Measurements from ENCODE around the gene GNB1L.
"Not testable (repeated sequence)": the region's sequence is repeated elsewhere in the genome, so short reads cannot be mapped to it uniquely, and the experiment has no call there.

GNB1L gene

DNA sequence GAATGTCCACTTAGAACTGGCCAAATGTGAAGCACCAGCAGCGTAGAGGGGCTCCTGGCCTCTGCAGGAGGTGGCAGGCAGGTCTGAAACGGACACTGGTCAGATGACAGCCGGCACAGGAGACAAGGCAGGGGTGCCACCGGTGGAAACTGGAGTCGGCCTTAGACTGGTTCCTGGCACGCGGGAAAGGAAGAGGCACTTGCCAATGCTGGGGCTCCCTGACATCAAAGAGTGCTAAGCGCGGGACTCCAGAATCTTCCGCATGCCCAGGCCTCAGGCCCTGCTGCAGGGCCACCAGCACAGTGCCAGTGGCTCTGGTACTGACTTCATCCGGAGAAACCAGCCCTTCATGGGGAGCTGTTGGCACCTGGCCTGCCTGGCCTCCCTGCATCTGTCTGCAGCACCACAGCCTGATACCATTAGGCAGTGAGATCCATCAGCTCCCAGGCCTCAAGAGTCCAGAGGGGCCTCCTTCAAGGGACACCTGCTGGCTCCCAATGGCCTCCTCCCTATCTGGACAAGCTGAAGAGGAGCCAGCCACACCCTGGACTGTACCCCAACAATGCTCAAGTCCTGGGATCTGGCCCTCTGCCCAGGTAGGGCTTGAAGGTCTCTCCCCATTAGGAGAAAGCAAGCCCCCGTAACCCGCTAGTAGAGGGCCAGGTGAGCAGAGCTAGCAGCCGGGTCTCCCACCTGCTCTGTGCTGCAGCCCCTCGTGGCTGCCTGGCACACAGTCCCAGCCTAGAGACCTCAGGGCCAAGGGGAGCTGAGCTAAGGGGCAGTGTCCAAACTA, 29.7 kb upstream of the GNB1L start:
- H3K4me3 Mint-ChIP-seq: no peak overlapping the region
- no peaks in the 10 kb centered on the region for H3K9me3 Mint-ChIP-seq
- H3K27ac Mint-ChIP-seq: no peak overlapping the region
- DNase-seq (ENCODE audit: low spot score in 2 of 2) (no peak), ATAC-seq (ENCODE audit: low read depth) (no peak)
- no peaks in the 10 kb centered on the region for H3K27me3 Mint-ChIP-seq
- no peaks in the 10 kb centered on the region for H3K36me3 Mint-ChIP-seq
- peaks cover 11% of the 10 kb centered on the region for H3K4me1 Mint-ChIP-seq

DNA sequence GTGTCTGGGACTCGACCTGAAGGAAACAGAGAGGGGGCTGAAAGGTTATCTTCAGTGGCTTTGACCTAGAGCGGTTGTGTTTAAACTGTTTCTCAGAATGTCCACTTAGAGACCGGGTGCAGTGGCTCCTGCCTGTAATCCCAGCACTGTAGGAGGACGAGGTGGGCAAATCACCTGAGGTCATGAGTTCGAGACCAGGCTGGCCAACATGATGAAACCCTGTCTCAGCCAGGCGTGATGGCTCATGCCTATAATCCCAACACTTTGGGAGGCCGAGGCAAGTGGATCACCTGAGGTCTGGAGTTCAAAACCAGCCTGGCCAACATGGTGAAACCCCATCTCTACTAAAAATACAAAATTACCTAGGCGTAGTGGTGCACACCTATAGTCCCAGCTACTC, 28.8 kb upstream of the GNB1L start:
- not testable (repeated sequence) for ATAC-seq (ENCODE audit: low read depth); H3K4me3 Mint-ChIP-seq; H3K27ac Mint-ChIP-seq; DNase-seq (ENCODE audit: low spot score in 2 of 2); H3K36me3 Mint-ChIP-seq; H3K9me3 Mint-ChIP-seq; H3K27me3 Mint-ChIP-seq
- H3K4me1 Mint-ChIP-seq: peaks cover 11% of the 10 kb centered on the region

DNA sequence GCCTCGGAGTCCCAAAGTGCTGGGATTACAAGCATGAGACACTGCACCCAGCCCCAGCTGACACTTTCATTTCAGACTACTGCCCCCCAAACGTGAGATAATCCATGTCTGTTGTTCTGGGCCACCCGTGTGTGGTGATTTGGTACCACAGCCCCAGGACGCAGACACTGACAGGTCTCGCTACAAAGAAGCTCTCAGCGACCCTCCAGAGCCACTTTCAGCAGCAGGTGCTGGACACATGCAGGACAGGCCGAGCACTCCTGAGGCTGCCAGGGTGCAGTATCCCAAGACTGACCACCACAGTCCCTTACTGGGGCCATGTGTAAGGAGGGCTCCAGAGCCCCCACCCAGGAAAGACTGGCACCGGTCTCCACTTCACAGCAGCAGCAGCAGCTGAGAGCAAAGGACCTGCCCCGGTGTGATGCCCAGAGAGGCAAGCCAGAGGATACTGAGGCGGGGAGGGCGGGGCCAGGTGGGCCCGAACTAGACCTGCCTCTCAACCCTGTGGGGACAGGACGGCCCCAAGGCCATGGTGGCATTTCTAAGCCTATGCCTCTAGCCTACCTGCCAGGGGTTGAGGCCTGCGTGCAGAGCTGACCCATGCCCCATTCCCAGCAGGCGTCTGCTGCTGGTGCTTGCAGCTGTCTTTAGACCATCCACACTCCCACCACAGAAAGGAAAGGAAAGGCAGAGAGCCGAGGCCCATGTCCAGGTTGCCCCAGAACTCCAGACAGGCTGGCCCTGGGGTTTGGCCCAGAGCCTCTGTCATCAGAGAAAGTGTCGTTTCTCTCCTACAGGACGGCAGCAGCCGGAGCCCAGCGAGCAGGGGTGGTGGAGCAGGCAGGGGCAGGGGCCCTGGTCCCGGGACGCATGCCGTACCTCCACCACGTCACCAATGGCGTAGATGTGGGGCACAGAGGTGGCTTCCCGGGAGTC, 28.0 kb upstream of the GNB1L start:
- no peak overlapping the region for H3K4me3 Mint-ChIP-seq
- no peak for DNase-seq (ENCODE audit: low spot score in 2 of 2)
- H3K9me3 Mint-ChIP-seq: no peaks in the 10 kb centered on the region
- peaks cover 11% of the 10 kb centered on the region for H3K4me1 Mint-ChIP-seq
- H3K36me3 Mint-ChIP-seq: no peaks in the 10 kb centered on the region
- ATAC-seq (ENCODE audit: low read depth): no peak
- H3K27ac Mint-ChIP-seq: no peak overlapping the region
- no peaks in the 10 kb centered on the region for H3K27me3 Mint-ChIP-seq

DNA sequence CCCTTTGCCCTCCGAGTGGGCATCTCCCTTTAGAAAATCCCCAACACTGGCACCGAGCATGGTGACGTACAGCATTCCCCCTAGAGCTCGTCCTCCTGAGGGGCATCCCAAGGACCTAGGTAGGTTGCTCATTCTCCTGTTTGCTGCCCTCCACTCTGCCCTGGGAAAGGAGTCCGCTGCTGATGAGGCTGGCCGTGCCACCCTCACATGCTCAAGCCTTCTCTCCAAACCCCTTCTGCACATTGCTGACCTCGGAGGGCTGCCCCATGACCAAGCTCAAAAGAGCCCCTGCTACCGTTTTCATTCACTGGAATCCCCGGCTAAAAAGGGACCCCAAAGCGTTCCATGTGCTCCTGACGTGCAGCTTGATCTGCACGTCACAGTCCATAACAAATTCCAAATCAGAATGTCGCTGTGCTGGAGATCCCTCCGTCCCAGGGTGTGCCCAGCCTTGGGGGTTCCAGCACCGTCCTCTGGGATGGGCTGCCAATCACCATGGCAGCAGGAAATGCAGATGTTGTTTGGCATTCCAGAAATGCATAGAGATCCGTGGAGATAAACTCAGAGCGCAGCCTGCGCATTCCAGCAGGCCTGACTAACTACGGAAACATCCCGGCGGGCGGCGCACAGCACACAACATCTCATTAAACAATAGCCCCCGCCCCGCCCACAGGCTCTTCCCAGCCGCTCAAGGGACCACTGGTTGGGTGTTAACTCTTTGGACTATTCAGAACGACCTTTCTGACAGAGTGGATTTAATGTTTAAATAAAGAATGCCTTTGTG, 26.3 kb upstream of the GNB1L start:
- no peak for ATAC-seq (ENCODE audit: low read depth)
- Mint-ChIP-seq H3K4me3 (no peak overlapping the region), H3K36me3 (no peaks in the 10 kb centered on the region), H3K9me3 (no peaks in the 10 kb centered on the region), H3K27ac (no peak overlapping the region), H3K4me1 (peaks cover 5% of the 10 kb centered on the region), H3K27me3 (no peaks in the 10 kb centered on the region)
- no peak for DNase-seq (ENCODE audit: low spot score in 2 of 2)

DNA sequence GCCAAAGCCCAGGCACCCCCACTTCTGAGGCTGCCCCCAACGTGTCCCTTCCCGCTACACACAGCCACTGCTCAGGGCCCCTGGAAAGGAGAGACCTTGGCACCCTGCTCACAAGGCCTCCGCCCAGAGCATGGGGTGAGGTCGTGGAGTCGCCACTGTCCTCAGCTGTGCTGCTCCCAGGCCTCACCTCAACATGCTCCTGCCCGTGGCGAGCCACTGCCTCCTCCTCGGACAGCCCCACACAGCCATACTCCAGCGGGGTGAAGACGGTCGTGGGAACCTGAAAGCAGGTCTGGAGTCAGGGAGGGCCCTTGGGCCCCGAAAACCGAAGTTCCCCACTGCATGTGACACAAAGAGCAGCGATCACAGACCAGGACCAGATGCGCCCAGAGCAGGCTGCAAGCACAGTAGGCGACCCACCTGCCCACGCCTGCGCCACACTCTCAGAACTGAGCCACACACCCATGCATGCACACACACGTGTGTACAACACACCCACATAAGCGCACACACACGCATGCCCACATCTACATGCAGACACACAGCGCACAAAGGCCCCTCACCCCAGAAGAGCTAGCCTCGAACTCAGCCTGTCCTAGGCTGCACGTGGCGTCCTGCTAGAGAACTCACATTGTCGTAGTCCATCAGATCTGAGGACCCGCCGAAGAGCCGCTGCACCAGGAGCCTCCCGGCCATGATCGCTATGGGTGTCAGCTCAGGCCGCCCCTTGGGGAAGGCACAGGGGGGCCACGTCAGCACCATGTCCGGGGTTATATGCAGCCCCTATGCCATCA, 25.5 kb upstream of the GNB1L start:
- Mint-ChIP-seq H3K4me3 (no peak overlapping the region), H3K4me1 (no peaks in the 10 kb centered on the region), H3K36me3 (no peaks in the 10 kb centered on the region), H3K9me3 (no peaks in the 10 kb centered on the region), H3K27me3 (no peaks in the 10 kb centered on the region), H3K27ac (no peak overlapping the region)
- ATAC-seq (ENCODE audit: low read depth) (no peak), DNase-seq (ENCODE audit: low spot score in 2 of 2) (no peak)

DNA sequence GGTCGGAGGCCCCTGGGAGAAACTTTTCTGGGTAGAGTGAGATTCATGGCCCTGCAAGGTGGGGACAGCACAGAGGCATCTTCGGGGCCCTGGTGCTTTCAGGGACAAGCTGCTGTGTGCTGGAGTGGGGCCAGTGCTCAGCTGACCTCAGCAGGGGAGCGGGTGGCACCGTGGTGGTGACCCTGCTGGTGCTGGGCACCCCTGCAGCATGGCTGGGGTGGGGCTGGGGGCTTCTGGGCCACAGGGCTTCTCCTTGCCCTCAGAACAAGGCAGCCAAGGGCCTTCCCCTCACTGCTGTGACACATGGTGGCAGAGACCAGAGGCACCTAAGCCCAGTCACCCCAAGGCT, 24.9 kb upstream of the GNB1L start:
- Mint-ChIP-seq H3K9me3 (no peaks in the 10 kb centered on the region), H3K4me3 (no peak overlapping the region), H3K27ac (no peak overlapping the region), H3K27me3 (no peaks in the 10 kb centered on the region), H3K36me3 (no peaks in the 10 kb centered on the region), H3K4me1 (no peaks in the 10 kb centered on the region)
- no peak for ATAC-seq (ENCODE audit: low read depth)
- no peak for DNase-seq (ENCODE audit: low spot score in 2 of 2)

DNA sequence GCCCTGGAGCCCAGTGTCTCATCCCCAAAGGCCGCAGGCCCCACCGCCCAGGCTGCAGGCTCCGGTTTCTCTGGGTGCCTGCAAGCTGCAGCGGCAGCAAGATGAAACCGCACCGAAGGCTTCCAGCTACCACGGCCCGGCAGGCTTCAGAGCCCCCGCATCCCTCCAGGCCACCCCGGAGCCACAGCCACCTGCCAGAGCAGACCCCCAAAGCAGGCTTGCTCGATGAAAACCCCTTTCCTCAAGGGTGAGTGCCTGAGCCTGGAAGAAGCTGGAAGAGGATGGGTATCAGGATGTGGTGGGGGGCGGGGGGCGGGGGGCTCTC, 24.5 kb upstream of the GNB1L start:
- Mint-ChIP-seq H3K36me3 (no peaks in the 10 kb centered on the region), H3K27me3 (no peaks in the 10 kb centered on the region), H3K27ac (no peak overlapping the region), H3K4me3 (no peak overlapping the region), H3K9me3 (no peaks in the 10 kb centered on the region), H3K4me1 (no peaks in the 10 kb centered on the region)
- ATAC-seq (ENCODE audit: low read depth): no peak
- no peak for DNase-seq (ENCODE audit: low spot score in 2 of 2)

DNA sequence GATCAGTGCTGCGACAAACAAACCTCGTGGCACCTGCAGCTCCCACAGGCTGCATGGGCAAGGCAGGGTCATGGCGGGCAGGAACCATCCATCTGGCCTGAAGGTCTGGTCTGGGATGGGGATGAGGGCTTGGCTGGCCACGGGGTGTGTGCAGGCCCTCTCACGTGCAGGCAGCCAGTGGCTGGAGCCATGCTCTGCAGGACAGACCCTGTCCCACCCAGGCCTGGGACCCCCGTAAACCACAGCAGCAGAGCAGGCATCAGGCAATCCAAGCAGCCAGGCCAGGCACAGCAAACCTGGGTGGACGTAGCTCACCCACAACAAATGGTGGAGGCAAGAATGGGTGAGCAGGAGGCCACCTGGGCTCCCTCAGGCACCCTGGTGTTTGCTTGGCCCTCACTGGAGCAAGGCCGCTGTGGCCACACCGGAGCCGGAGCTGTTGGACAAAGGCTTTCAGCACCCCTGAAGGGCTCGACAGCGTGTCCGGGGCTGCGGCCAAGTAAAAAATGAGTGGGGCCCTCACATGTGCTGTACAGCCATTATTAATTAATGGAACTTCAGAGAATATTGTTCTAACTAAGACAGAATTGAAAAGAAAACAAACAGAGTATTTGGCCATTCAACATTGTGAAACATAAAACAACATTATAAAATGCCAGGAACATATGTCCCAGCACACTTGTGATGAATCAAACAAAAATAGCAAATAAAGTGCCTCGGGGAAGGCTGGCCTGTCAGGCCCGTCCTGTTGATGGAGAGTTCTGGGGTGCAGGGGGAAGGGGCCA, 24.0 kb upstream of the GNB1L start:
- Mint-ChIP-seq H3K27ac (no peak overlapping the region), H3K4me1 (no peaks in the 10 kb centered on the region), H3K27me3 (no peaks in the 10 kb centered on the region), H3K9me3 (no peaks in the 10 kb centered on the region), H3K4me3 (no peak overlapping the region), H3K36me3 (no peaks in the 10 kb centered on the region)
- DNase-seq (ENCODE audit: low spot score in 2 of 2) (no peak), ATAC-seq (ENCODE audit: low read depth) (no peak)

DNA sequence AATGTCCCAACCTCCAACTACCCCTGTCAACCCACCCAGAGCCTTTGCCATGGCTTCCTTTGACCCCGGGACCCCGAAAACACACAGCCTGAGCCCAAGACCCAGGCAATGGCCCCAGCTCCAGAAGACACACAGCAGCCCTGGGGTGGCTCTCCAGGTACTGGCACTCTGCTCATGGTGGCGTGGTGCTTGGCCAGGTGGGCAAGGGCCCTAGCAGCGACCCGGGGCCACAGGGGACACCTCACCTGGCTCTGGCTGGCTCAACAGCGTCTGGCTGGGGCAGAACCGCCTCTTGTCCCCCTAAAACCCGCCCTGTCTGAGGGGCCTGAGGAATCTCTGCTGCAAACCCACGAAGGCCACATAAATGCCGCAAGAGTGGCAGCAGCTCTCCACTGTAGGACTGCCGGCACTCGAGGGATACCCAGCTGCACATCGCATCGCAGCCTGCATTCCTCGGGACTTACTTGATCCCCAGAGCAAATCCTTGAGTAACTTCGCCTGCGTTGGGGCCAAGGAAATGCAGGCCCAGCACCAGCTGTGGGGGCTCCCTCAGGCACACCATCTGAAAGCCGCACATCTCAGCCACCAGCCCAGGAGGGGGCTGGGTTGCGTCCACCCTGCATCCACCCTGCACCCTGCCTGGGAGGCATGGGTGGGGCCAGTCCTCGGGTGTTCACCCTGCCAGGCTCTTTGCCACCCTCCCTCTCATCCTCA, 23.1 kb upstream of the GNB1L start:
- Mint-ChIP-seq H3K27me3 (no peaks in the 10 kb centered on the region), H3K4me3 (no peak overlapping the region), H3K27ac (no peak overlapping the region), H3K36me3 (no peaks in the 10 kb centered on the region), H3K4me1 (no peaks in the 10 kb centered on the region), H3K9me3 (no peaks in the 10 kb centered on the region)
- no peak for DNase-seq (ENCODE audit: low spot score in 2 of 2)
- no peak for ATAC-seq (ENCODE audit: low read depth)

DNA sequence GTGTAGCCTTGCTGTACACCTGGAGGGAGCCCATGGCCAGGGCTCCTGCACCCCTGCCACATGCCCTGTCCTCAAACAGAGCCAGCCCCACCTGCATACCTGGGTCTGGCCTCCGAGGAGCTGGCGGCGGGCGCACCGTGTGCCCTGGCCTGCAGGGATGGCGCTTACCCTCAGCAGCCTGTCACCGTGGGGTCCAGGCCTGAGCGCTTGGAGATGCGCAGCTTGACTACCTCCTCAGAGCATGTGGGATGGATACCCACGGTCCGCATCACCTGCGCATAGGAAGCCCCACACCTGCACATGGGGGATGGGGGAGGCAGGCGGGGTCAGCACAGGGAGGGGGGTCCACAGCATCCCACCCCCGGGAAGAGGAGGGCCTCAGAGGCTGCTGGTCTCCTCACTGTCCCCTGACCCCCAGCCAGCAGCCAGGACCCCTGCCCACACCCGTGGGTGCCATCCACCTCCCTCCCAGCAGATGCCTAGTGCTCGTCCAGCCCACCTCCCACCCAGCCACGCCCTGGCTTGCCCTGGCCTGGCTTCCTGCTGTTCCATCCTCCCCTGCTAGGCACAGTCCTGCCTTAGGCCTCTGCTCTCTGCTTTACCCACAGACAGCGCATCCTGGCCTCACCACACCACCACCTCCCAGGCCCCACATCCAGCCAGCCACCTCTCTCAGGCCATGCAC, 22.4 kb upstream of the GNB1L start:
- DNase-seq (ENCODE audit: low spot score in 2 of 2) (no peak), ATAC-seq (ENCODE audit: low read depth) (no peak)
- no peak overlapping the region for H3K4me3 Mint-ChIP-seq
- no peaks in the 10 kb centered on the region for H3K36me3 Mint-ChIP-seq
- no peaks in the 10 kb centered on the region for H3K4me1 Mint-ChIP-seq
- H3K27ac Mint-ChIP-seq: no peak overlapping the region
- no peaks in the 10 kb centered on the region for H3K27me3 Mint-ChIP-seq
- no peaks in the 10 kb centered on the region for H3K9me3 Mint-ChIP-seq

DNA sequence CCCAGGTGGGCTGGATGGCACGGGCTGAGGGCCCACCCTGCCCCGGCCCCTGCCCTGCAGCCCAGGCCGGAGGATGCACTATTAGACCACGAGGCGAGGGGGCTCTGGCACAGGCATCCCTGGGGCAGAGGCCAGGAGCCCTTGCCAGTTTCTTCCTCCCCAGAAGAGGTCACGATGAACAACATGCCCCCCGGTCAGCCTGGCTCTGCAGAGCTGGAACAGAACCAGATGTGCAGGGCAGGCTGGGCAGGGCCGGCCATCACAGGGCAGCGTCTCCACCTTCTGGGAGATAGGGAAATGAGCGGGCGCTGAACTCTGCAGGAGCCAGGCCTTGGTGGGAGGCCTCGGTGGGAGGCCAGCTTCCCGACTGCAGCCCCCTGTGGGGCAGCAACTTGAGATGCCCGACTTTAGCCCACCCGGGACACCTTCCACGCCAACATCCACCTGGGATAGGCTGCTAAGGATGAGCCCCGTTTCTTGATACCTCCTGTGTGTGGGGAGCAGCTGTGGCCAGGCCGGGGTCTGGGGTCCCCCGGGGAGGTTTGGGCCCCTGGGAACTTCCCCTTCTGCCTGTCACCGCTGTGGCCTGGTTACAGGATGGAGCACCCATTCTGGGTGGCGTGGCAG, 21.8 kb upstream of the GNB1L start:
- DNase-seq (ENCODE audit: low spot score in 2 of 2): no peak
- no peak overlapping the region for H3K4me3 Mint-ChIP-seq
- H3K27me3 Mint-ChIP-seq: no peaks in the 10 kb centered on the region
- no peak overlapping the region for H3K27ac Mint-ChIP-seq
- H3K4me1 Mint-ChIP-seq: no peaks in the 10 kb centered on the region
- no peaks in the 10 kb centered on the region for H3K9me3 Mint-ChIP-seq
- no peaks in the 10 kb centered on the region for H3K36me3 Mint-ChIP-seq
- no peak for ATAC-seq (ENCODE audit: low read depth)

Data from memory B cell (primary cell).